ENCODE measurements around the gene PLEKHA4. TPM values are rescaled to one million over a fixed set of nuclear protein-coding genes. Genes with fewer than 3 reads are reported as not detected.
"Not testable (repeated sequence)": the region's sequence is repeated elsewhere in the genome, so short reads cannot be mapped to it uniquely, and the experiment has no call there.

PLEKHA4 gene

DNA sequence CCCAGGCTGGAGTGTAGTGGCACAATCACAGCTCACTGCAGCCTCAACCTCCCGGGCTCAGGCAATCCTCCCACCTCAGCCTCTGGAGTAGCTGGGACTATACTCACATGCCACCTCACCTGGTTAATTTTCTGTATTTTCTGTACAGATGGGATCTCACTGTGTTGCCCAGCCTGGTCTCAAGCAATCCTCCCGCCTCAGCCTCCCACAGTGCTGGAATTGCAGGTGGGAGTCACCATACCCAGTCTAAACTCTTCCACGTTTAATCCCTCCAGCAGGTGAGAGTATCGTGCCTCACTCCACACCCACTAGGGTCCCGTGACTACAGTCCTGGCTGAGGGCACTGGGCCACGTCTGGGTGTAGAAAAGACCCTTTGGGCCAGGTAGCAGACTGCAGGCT lies 74.1 kb downstream of the PLEKHA4 start:
- no peaks in the 10 kb centered on the region for H3K79me1 ChIP-seq (replicated peaks; ENCODE audit: low read length, poor library complexity, severe bottlenecking)
- H4K8ac ChIP-seq (ENCODE audit: low read length) = peak overlapping the region; percentile 35
- H3K9me3 ChIP-seq (ENCODE audit: control insufficient read depth, low read length) = no peaks in the 10 kb centered on the region
- H2AK5ac ChIP-seq (ENCODE audit: low read length, severe bottlenecking) = peak overlapping the region; percentile 5
- no peak overlapping the region for H3K23ac ChIP-seq (ENCODE audit: low read length in 2 of 2)
- no peak overlapping the region for H3K18ac ChIP-seq (ENCODE audit: low read depth in 1 of 2, low read length in 2 of 2)
- H2BK15ac ChIP-seq (ENCODE audit: low read depth, poor library complexity, severe bottlenecking) = no peak overlapping the region
- H3K14ac ChIP-seq (ENCODE audit: low read length in 2 of 2) = no peak overlapping the region
- H3K4me1 ChIP-seq (ENCODE audit: control insufficient read depth, insufficient read depth, low read depth, low read length) = peaks cover 15% of the 10 kb centered on the region
- no peak for DNase-seq
- no peak overlapping the region for H3K4me3 ChIP-seq (ENCODE audit: insufficient read depth in 1 of 2, low read depth in 1 of 2, low read length in 2 of 2)
- H2AFZ ChIP-seq (ENCODE audit: low read depth, low read length) = no peak overlapping the region
- peak overlapping the region; percentile 94 for H3K9ac ChIP-seq (ENCODE audit: low read length)
- no peak overlapping the region for H2BK5ac ChIP-seq (ENCODE audit: low read depth, low read length, poor library complexity, severe bottlenecking)
- no peak overlapping the region for H3K4ac ChIP-seq (ENCODE audit: low read depth in 1 of 2, low read length in 2 of 2)
- no peaks in the 10 kb centered on the region for H3K27me3 ChIP-seq (ENCODE audit: control insufficient read depth in 1 of 2, insufficient read depth in 1 of 2, low read length in 2 of 2)
- no peak overlapping the region for H3K4me2 ChIP-seq (ENCODE audit: low read length, poor library complexity, severe bottlenecking)
- H2BK12ac ChIP-seq (ENCODE audit: low read length in 2 of 2) = no peak overlapping the region
- no peak overlapping the region for H3K27ac ChIP-seq (ENCODE audit: low read length, poor library complexity, severe bottlenecking)
- H4K91ac ChIP-seq (ENCODE audit: low read length) = no peak overlapping the region
- peaks cover 0 to 11% of the 10 kb centered on the region in 2 experiments for H3K36me3 ChIP-seq (ENCODE audit: control insufficient read depth in 1 of 2, insufficient read depth in 2 of 2, low read depth in 1 of 2, low read length in 2 of 2)
- WGBS = 87% methylated on average over 6 of the region's 6 CpGs
- H2BK120ac ChIP-seq (ENCODE audit: low read depth, low read length) = no peak overlapping the region

- no peak overlapping the region for H2AFZ ChIP-seq (ENCODE audit: low read depth, low read length)
- 71% methylated on average over 5 of the region's 8 CpGs for WGBS
- no peak overlapping the region for H4K91ac ChIP-seq (ENCODE audit: low read length)
- no peak overlapping the region for H3K14ac ChIP-seq (ENCODE audit: low read length in 2 of 2)
- H4K8ac ChIP-seq (ENCODE audit: low read length) = no peak overlapping the region
- H3K36me3 ChIP-seq (ENCODE audit: control insufficient read depth in 1 of 2, insufficient read depth in 2 of 2, low read depth in 1 of 2, low read length in 2 of 2) = peaks cover 0 to 11% of the 10 kb centered on the region in 2 experiments
- no peak overlapping the region for H2BK15ac ChIP-seq (ENCODE audit: low read depth, poor library complexity, severe bottlenecking)
- no peak overlapping the region for H2BK120ac ChIP-seq (ENCODE audit: low read depth, low read length)
- no peak overlapping the region for H2AK5ac ChIP-seq (ENCODE audit: low read length, severe bottlenecking)
- no peak overlapping the region for H3K18ac ChIP-seq (ENCODE audit: low read depth in 1 of 2, low read length in 2 of 2)
- no peaks in the 10 kb centered on the region for H3K79me1 ChIP-seq (replicated peaks; ENCODE audit: low read length, poor library complexity, severe bottlenecking)
- no peak overlapping the region for H2BK5ac ChIP-seq (ENCODE audit: low read depth, low read length, poor library complexity, severe bottlenecking)
- no peak overlapping the region for H3K4ac ChIP-seq (ENCODE audit: low read depth in 1 of 2, low read length in 2 of 2)
- peaks cover 8% of the 10 kb centered on the region for H3K4me1 ChIP-seq (ENCODE audit: control insufficient read depth, insufficient read depth, low read depth, low read length)
- no peak overlapping the region for H2BK12ac ChIP-seq (ENCODE audit: low read length in 2 of 2)
- H3K9me3 ChIP-seq (ENCODE audit: control insufficient read depth, low read length) = no peaks in the 10 kb centered on the region
- H3K27ac ChIP-seq (ENCODE audit: low read length, poor library complexity, severe bottlenecking) = no peak overlapping the region
- H3K27me3 ChIP-seq (ENCODE audit: control insufficient read depth in 1 of 2, insufficient read depth in 1 of 2, low read length in 2 of 2) = no peaks in the 10 kb centered on the region
- no peak for DNase-seq
- H3K9ac ChIP-seq (ENCODE audit: low read length) = no peak overlapping the region
- no peak overlapping the region for H3K23ac ChIP-seq (ENCODE audit: low read length in 2 of 2)
- H3K4me3 ChIP-seq (ENCODE audit: insufficient read depth in 1 of 2, low read depth in 1 of 2, low read length in 2 of 2) = no peak overlapping the region
- H3K4me2 ChIP-seq (ENCODE audit: low read length, poor library complexity, severe bottlenecking) = no peak overlapping the region
Measured at GRCh38 chr19:48793271-48793670, 75.1 kb downstream of the PLEKHA4 start.

DNA sequence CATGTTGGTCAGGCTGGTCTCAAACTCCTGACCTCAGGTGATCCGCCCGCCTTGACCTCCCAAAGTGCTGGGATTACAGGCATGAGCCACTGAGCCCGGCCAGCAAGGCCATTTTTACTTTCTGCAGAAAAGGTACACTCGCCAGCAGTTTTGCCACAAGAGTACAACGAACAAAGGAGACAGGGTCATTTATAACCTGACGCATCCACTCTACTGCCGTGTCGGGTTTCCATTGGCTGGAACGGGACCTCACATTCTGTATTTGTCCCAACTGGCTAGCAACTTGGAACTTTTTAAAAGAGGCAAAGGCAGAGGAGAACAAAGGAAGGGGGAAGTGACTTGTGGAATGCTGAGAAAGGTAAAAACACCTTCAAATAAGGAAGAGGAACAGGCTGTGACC lies 81.1 kb downstream of the PLEKHA4 start:
- 84% methylated on average over 9 of the region's 9 CpGs for WGBS
- H3K4me2 ChIP-seq (ENCODE audit: low read length, poor library complexity, severe bottlenecking); H3K9ac ChIP-seq (ENCODE audit: low read length); H3K4me1 ChIP-seq (ENCODE audit: control insufficient read depth, insufficient read depth, low read depth, low read length); H4K91ac ChIP-seq (ENCODE audit: low read length); H3K23ac ChIP-seq (ENCODE audit: low read length in 2 of 2); H3K27ac ChIP-seq (ENCODE audit: low read length, poor library complexity, severe bottlenecking); H3K18ac ChIP-seq (ENCODE audit: low read depth in 1 of 2, low read length in 2 of 2); DNase-seq; H3K9me3 ChIP-seq (ENCODE audit: control insufficient read depth, low read length); H3K27me3 ChIP-seq (ENCODE audit: control insufficient read depth in 1 of 2, insufficient read depth in 1 of 2, low read length in 2 of 2); H3K36me3 ChIP-seq (ENCODE audit: control insufficient read depth in 1 of 2, insufficient read depth in 2 of 2, low read depth in 1 of 2, low read length in 2 of 2); H2BK15ac ChIP-seq (ENCODE audit: low read depth, poor library complexity, severe bottlenecking); H2AK5ac ChIP-seq (ENCODE audit: low read length, severe bottlenecking); H3K79me1 ChIP-seq (replicated peaks; ENCODE audit: low read length, poor library complexity, severe bottlenecking); H3K4ac ChIP-seq (ENCODE audit: low read depth in 1 of 2, low read length in 2 of 2); H2AFZ ChIP-seq (ENCODE audit: low read depth, low read length); H2BK5ac ChIP-seq (ENCODE audit: low read depth, low read length, poor library complexity, severe bottlenecking); H4K8ac ChIP-seq (ENCODE audit: low read length); H2BK12ac ChIP-seq (ENCODE audit: low read length in 2 of 2); H3K14ac ChIP-seq (ENCODE audit: low read length in 2 of 2); H2BK120ac ChIP-seq (ENCODE audit: low read depth, low read length); H3K4me3 ChIP-seq (ENCODE audit: insufficient read depth in 1 of 2, low read depth in 1 of 2, low read length in 2 of 2): not testable (repeated sequence)

Small RNAs within 50 kb of the gene (small RNA-seq; reads per million reads assigned to genes)
- gene RNU6-317P (ENCODE audit: low read depth) = not detected

Data from mesenchymal stem cell (in vitro differentiated cells and primary cell).